Adrenal gland (tissue), 12 donors: Measurements from ENCODE around the gene CGNL1. TPM values are rescaled to one million over a fixed set of nuclear protein-coding genes. Genes with fewer than 3 reads are reported as not detected.

Experiments used
- DNase-seq, 7 donors: peaks; one replicate each; pipeline ENCODE4 v3.0.0-alpha.2; 2019 to 2020
- H3K27ac ChIP-seq, 5 donors: fragments of 200-600 bp; sonication (generic) in 4 of 5; 1 replicate in 3 of 5; 2 replicates in 2 of 5; pipeline versions ENCODE4 v1.5.1 to v1.8.0; 2016 to 2020; ENCODE audit warnings: mild to moderate bottlenecking in 1 of 5
- H3K27me3 ChIP-seq: fragments of 200-600 bp; 2 replicates; pipeline ENCODE4 v1.8.0; 2021
- H3K36me3 ChIP-seq, 2 donors: fragments of 200-600 bp; replicated peaks in 1 of 2; 1 replicate in 1 of 2; 2 replicates in 1 of 2; pipeline versions ENCODE4 v1.5.1 to v1.8.0; 2018 to 2022
- H3K4me1 ChIP-seq, 2 donors: fragments of 200-600 bp; replicated peaks in 1 of 2; 1 replicate in 1 of 2; 2 replicates in 1 of 2; pipeline versions ENCODE4 v1.5.1 to v1.8.0; 2018 to 2021
- H3K4me3 ChIP-seq, 4 donors: fragments of 200-600 bp; sonication (generic) in 3 of 4; one replicate each; pipeline ENCODE4 v1.5.1; 2016 to 2018
- H3K9me3 ChIP-seq, 3 donors: fragments of 200-600 bp; sonication (generic) in 1 of 3; replicated peaks in 1 of 3; 1 replicate in 2 of 3; 2 replicates in 1 of 3; pipeline versions ENCODE4 v1.5.1 to v1.8.0; 2016 to 2021
- POLR2A ChIP-seq, 2 donors: fragments of 450-650 bp; IDR thresholded peaks; one replicate each; pipeline ENCODE4 v1.6.1; 2017; ENCODE audit warnings: antibody characterized with exemption in 2 of 2, mild to moderate bottlenecking in 2 of 2, moderate library complexity in 1 of 2
- WGBS, 4 donors: extraction: QIAGEN DNeasy Blood & Tissue Kit in 2 of 4; methylation state at CpG; one replicate each; pipeline versions ENCODE4 v1.1.5 to v1.1.7; 2013 to 2017; 5-methylcytosine and 5-hydroxymethylcytosine counted together
- intact Hi-C, 2 donors: fragments of 100-400 bp; cut with DNase I; formaldehyde crosslinking; loops; one replicate each; pipeline versions ENCODE4 v1.14.1 to v1.15.0; 2022 to 2023
- polyA plus RNA-seq, 3 donors: library from polyadenylated mRNA; stranded (reverse); fragments of 200-250 nt in 2 of 3; fragments of 350-450 nt in 1 of 3; fragmentation: Illumina TruSeq in 1 of 3; extraction: RNeasy Lipid Tissue Mini Kit (QIAGEN cat#74804) in 1 of 3; gene quantifications; one replicate each; pipeline ENCODE4 v1.2.3, GENCODE V29; 2013 to 2014
- total RNA-seq, 9 donors: library from RNA; depleted of rRNA in 4 of 9; stranded (reverse); fragments of >200 nt in 4 of 9; fragments of 120-200 nt in 1 of 9; fragmentation: NEBNext Ultra II Directional in 1 of 9; extraction: Animal tissue kit (Norgen Biotek cat#: 25700) in 1 of 9; gene quantifications; one replicate each; pipeline versions ENCODE4 v1.1.0 to v1.2.4, GENCODE V29; 2013 to 2023
- TF ChIP-seq, protein P1 (sequence below), 6 experiments: fragments of 450-650 bp in 4 of 6; fragments of 200-600 bp in 2 of 6; sonication (generic) in 1 of 6; IDR thresholded peaks; 1 replicate in 5 of 6; 2 replicates in 1 of 6; pipeline versions ENCODE4 v1.5.1 to v1.8.0; 2016 to 2021; ENCODE audit warnings: antibody characterized with exemption in 6 of 6, mild to moderate bottlenecking in 2 of 6, moderate library complexity in 1 of 6
- donor health status: healthy with polysubstance abuse.
- donor health status: Bipolar disorder and iron deficiency.
- donor health status: DM: yes; HTN: yes; CAD: no.
- donor health status: DM: no; HTN: no; CAD: no.
- donor health status: DM: no; HTN: no; CAD: no.
- donor health status: DM: yes; HTN: yes; CAD: no.

Gene CGNL1
- total and polyA plus RNA-seq, 12 donors, result 5.2 to 49.5 (median 22.0) TPM

DNA sequence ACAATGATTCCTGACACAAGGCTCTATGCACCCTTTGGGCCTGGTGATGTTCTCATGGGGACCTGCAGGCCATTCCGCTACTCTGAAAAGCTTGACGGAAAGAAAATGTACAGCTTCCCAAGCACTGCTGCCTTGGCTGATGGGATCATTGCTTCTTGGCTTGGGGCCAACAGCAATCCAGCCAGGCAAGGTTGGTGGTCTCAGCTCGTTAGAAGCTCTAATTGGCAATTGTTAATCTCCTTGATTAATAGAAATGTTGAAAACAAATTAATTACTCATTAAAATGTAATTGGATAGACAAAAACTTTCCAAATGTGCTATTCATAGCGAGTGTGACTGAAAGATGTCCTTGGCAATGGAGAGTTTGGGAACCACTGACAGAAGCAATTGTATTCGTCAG, 199.1 kb downstream of the CGNL1 start:
- Histone ChIP-seq H3K4me1 (no peaks in the 10 kb centered on the region), H3K4me3 (no peak overlapping the region), H3K27me3 (no peaks in the 10 kb centered on the region), H3K9me3 (no peaks in the 10 kb centered on the region), H3K27ac (no peak overlapping the region), H3K36me3 (no peaks in the 10 kb centered on the region)
- no peak for DNase-seq
- 73 to 78% (median 74%) methylated on average over 5 of the region's 5 CpGs for WGBS, 4 donors
- intact Hi-C loops, result loop anchor here in 1 of 2 donors (10.0 kb wide), 1 partner anchor 289 kb away; no protein-coding TSS in a partner anchor
- TF ChIP-seq POLR2A (IDR thresholded peaks at IDR 0.05), result no peak
- TF ChIP-seq, protein P1, sequence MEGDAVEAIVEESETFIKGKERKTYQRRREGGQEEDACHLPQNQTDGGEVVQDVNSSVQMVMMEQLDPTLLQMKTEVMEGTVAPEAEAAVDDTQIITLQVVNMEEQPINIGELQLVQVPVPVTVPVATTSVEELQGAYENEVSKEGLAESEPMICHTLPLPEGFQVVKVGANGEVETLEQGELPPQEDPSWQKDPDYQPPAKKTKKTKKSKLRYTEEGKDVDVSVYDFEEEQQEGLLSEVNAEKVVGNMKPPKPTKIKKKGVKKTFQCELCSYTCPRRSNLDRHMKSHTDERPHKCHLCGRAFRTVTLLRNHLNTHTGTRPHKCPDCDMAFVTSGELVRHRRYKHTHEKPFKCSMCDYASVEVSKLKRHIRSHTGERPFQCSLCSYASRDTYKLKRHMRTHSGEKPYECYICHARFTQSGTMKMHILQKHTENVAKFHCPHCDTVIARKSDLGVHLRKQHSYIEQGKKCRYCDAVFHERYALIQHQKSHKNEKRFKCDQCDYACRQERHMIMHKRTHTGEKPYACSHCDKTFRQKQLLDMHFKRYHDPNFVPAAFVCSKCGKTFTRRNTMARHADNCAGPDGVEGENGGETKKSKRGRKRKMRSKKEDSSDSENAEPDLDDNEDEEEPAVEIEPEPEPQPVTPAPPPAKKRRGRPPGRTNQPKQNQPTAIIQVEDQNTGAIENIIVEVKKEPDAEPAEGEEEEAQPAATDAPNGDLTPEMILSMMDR (IDR thresholded peaks at IDR 0.05), result no peak

DNA sequence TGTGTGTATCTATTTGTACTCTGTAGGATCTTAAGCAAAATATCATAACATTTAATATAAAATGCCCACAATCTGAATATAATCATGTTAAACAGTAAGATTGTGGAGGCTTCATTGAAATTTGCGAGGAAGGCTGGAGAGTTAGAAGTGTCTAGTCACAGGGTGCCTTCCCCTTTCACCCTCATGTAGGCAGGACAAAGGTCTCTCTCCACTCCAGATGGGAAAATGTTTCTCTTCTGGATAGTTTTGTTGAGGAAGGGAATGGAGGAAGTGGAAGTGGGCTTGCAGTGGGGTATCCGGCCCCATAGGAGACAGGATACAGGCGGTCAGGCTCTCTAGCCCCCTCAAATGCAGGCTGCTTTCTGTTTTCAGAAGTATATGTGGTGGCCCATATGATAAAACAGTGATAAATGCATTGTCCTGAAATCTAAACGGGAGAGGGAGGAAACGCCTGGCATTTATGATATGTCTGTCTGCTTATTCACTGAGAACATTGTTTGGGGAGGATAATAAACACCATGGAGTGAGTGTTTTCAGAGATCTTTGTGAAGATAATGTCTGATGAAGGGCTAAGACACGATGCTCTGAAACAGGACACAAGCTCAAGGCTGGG, 202.1 kb downstream of the CGNL1 start:
- no peak for TF ChIP-seq POLR2A (IDR thresholded peaks at IDR 0.05)
- TF ChIP-seq, protein P1 (IDR thresholded peaks at IDR 0.05), result no peak
- H3K27ac ChIP-seq, result no peak overlapping the region
- intact Hi-C loops, result loop anchor here in 1 of 2 donors (10.0 kb wide), 1 partner anchor 286 kb away; no protein-coding TSS in a partner anchor
- 57 to 72% (median 62%) methylated on average over 6 of the region's 6 CpGs for WGBS, 4 donors
- DNase-seq, result no peak
- no peaks in the 10 kb centered on the region for H3K4me1 ChIP-seq
- H3K36me3 ChIP-seq, result no peaks in the 10 kb centered on the region
- no peaks in the 10 kb centered on the region for H3K9me3 ChIP-seq
- no peak overlapping the region for H3K4me3 ChIP-seq
- H3K27me3 ChIP-seq, result no peaks in the 10 kb centered on the region

DNA sequence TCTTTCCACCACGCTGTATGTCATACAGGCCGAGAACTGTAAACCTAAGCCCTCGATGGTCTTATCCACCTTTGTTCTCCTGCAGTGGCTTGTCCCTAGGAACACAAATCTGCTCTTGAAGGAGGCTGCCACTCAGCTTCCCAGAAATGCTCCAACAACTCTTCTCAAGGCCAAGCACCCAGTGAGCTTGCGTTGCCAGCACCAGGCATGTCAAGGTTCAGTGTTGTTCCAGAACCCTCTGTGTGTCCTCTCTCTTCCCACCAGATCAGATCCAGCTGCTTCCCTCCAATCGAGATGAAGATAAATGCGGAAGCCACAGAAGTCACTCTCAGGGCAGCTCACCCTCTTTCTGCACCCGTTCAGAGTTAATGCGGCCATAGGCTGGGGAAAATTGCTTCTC, 204.1 kb downstream of the CGNL1 start:
- no peaks in the 10 kb centered on the region for H3K36me3 ChIP-seq
- intact Hi-C loops, result no loop called here
- 82 to 90% (median 86%) methylated on average over 8 of the region's 8 CpGs for WGBS, 4 donors

DNA sequence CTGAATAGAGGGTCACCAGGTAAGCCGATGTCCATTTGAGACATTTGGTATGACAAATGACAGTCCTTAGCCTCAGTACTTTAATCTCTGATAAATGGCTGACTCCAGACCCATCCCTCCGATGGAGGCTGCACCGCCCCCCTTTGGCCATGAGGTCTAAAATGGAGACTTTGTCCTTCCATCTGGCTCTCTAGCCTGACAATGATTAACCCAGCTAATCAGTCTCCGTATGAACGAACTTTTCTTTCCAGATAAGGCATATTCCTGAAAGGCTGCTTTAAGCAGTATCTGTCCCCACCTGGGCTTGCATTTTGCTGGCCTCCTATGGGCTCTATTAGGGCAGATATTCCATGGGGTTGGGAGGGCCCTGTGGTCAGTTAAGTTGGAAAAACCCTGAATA, 204.6 kb downstream of the CGNL1 start:
- Histone ChIP-seq H3K27ac (no peak overlapping the region), H3K27me3 (no peaks in the 10 kb centered on the region), H3K4me3 (no peak overlapping the region), H3K9me3 (no peaks in the 10 kb centered on the region), H3K4me1 (no peaks in the 10 kb centered on the region), H3K36me3 (no peaks in the 10 kb centered on the region)
- no peak for TF ChIP-seq POLR2A (IDR thresholded peaks at IDR 0.05)
- TF ChIP-seq, protein P1 (IDR thresholded peaks at IDR 0.05), result no peak
- DNase-seq, result no peak
- 67 to 80% (median 73%) methylated on average over 5 of the region's 5 CpGs for WGBS, 4 donors
- intact Hi-C loops, result no loop called here

More for the DNA sequence above, 204.1 kb downstream of the CGNL1 start:
- Histone ChIP-seq H3K9me3 (no peaks in the 10 kb centered on the region), H3K4me1 (no peaks in the 10 kb centered on the region), H3K27me3 (no peaks in the 10 kb centered on the region), H3K27ac (no peak overlapping the region), H3K4me3 (no peak overlapping the region)
- TF ChIP-seq, protein P1 (IDR thresholded peaks at IDR 0.05), result no peak
- DNase-seq, result peak in 1 of 7 donors; percentile 24
